Keratinocyte (primary cell): Measurements from ENCODE around the gene MFSD6L. TPM values are rescaled to one million over a fixed set of nuclear protein-coding genes. Genes with fewer than 3 reads are reported as not detected.

Experiments used
- DNase-seq: peaks from one replicate; pipeline ENCODE4 v3.0.0-alpha.2; 2011; ENCODE audit warnings: low read depth, missing footprints, low spot score
- FAIRE-seq: peaks from 2 replicates; lab custom pipeline; 2011; peaks lifted over from hg19 to GRCh38; lab: Jason Lieb, UNC
- H2AFZ ChIP-seq: 2 replicates; pipeline ENCODE4 v1.6.0; 2012; ENCODE audit warnings: low read length, control low read depth, inconsistent platforms; ENCODE audit not compliant: control insufficient read depth
- H3K27ac ChIP-seq: 2 replicates; pipeline ENCODE4 v1.5.1; 2011; ENCODE audit warnings: low read length; ENCODE audit not compliant: control insufficient read depth, insufficient read depth
- H3K27me3 ChIP-seq: 3 replicates; pipeline ENCODE4 v1.6.0; 2011; ENCODE audit warnings: low read length; ENCODE audit not compliant: control insufficient read depth, insufficient read depth; ENCODE audit errors: extremely low read depth
- H3K36me3 ChIP-seq, 2 experiments: 2 replicates in 1 of 2; 3 replicates in 1 of 2; pipeline ENCODE4 v1.5.1; 2011; ENCODE audit warnings: low read length in 2 of 2, mild to moderate bottlenecking in 1 of 2; ENCODE audit not compliant: control insufficient read depth in 2 of 2, insufficient read depth in 2 of 2; ENCODE audit errors: extremely low read depth in 1 of 2
- H3K4me1 ChIP-seq: 3 replicates; pipeline ENCODE4 v1.5.1; 2011; ENCODE audit warnings: low read length; ENCODE audit not compliant: control insufficient read depth, insufficient read depth; ENCODE audit errors: extremely low read depth
- H3K4me2 ChIP-seq: 3 replicates; pipeline ENCODE4 v1.6.0; 2011; ENCODE audit warnings: low read depth, low read length; ENCODE audit not compliant: control insufficient read depth, insufficient read depth; ENCODE audit errors: extremely low read depth
- H3K4me3 ChIP-seq, 3 experiments: fragments of 200-600 bp in 1 of 3; sonication (generic) in 1 of 3; 2 replicates in 2 of 3; 3 replicates in 1 of 3; pipeline ENCODE4 v1.5.1; 2011 to 2016; ENCODE audit warnings: low read length in 3 of 3, mild to moderate bottlenecking in 3 of 3, control low read depth in 2 of 3, inconsistent platforms in 1 of 3, low read depth in 1 of 3, mixed read lengths in 1 of 3, mixed run types in 1 of 3, moderate library complexity in 1 of 3; ENCODE audit not compliant: control insufficient read depth in 2 of 3, insufficient read depth in 2 of 3; ENCODE audit errors: extremely low read depth in 1 of 3
- H3K79me2 ChIP-seq: 2 replicates; pipeline ENCODE4 v1.6.0; 2012; ENCODE audit warnings: low read length; ENCODE audit not compliant: control insufficient read depth, insufficient read depth
- H3K9ac ChIP-seq: 3 replicates; pipeline ENCODE4 v1.6.0; 2011; ENCODE audit warnings: low read length; ENCODE audit not compliant: control insufficient read depth, insufficient read depth; ENCODE audit errors: extremely low read depth
- H3K9me1 ChIP-seq: 3 replicates; pipeline ENCODE4 v1.6.0; 2011; ENCODE audit warnings: low read length; ENCODE audit not compliant: control insufficient read depth, insufficient read depth; ENCODE audit errors: extremely low read depth
- H3K9me3 ChIP-seq: 2 replicates; pipeline ENCODE4 v1.5.1; 2012; ENCODE audit warnings: low read depth, low read length; ENCODE audit not compliant: control insufficient read depth
- H4K20me1 ChIP-seq: 3 replicates; pipeline ENCODE4 v1.6.0; 2011; ENCODE audit warnings: low read length; ENCODE audit not compliant: control insufficient read depth, insufficient read depth; ENCODE audit errors: extremely low read depth
- CTCF ChIP-seq, 3 experiments: IDR thresholded peaks in 1 of 3; conservative IDR thresholded peaks in 1 of 3; optimal IDR thresholded peaks in 1 of 3; 2 replicates in 2 of 3; 3 replicates in 1 of 3; pipeline versions ENCODE3 to v1.5.1; 2011; ENCODE audit warnings: low read length in 3 of 3, mild to moderate bottlenecking in 3 of 3, moderate library complexity in 2 of 3, control low read depth in 1 of 3, inconsistent platforms in 1 of 3; ENCODE audit not compliant: insufficient read depth in 2 of 3; ENCODE audit errors: extremely low read depth in 1 of 3
- EZH2 ChIP-seq: IDR thresholded peaks from one replicate; pipeline ENCODE4 v1.6.1; 2012; ENCODE audit warnings: inconsistent platforms, mild to moderate bottlenecking, low read length, moderate library complexity
- dilution Hi-C: fragments of 300-500 bp; cut with MboI; formaldehyde crosslinking; loops from one replicate; pipeline ENCODE4 v1.7.0; 2020; ENCODE audit warnings: low sequenced_read_pairs; ENCODE audit not compliant: extremely low pct_ligation_motif_present
- polyA plus RNA-seq, 5 experiments: library from polyadenylated mRNA; depleted of rRNA in 3 of 5; stranded (reverse) in 3 of 5; stranded (forward) in 1 of 5; unstranded in 1 of 5; fragments of >200 nt; gene quantifications; 1 replicate in 1 of 5; 2 replicates in 3 of 5; 3 replicates in 1 of 5; pipeline versions ENCODE4 v1.2.1 to v1.2.3, GENCODE V29; 2011 to 2012; ENCODE audit warnings: missing spikeins in 2 of 5, low read depth in 1 of 5, low replicate concordance in 1 of 5

MFSD6L gene
- polyA plus RNA-seq, 1 donor (not counting 4 experiments of a cell fraction or from before 2014, with no cell fraction given) = not detected

- Histone ChIP-seq H3K4me1 (no peaks in the 10 kb centered on the region), H3K27ac (no peak overlapping the region), H3K27me3 (peaks cover 1% of the 10 kb centered on the region), H3K79me2 (no peaks in the 10 kb centered on the region), H3K4me2 (no peak overlapping the region), H2AFZ (no peak overlapping the region), H3K9me3 (peaks cover 3% of the 10 kb centered on the region), H3K9ac (no peak overlapping the region), H3K9me1 (no peaks in the 10 kb centered on the region), H4K20me1 (no peaks in the 10 kb centered on the region), H3K4me3 (no peak overlapping the region), H3K36me3 (no peaks in the 10 kb centered on the region)
- dilution Hi-C loops = no loop called here
- no peak for DNase-seq
- no peak for FAIRE-seq
- no peak for TF ChIP-seq CTCF (optimal IDR thresholded peaks at IDR 0.05 in 1 of 3, IDR thresholded peaks at IDR 0.05 in 1 of 3, conservative IDR thresholded peaks at IDR 0.05 in 1 of 3; ENCODE audit: extremely low read depth in 1 of 3, insufficient read depth in 2 of 3, low read length in 3 of 3)
- TF ChIP-seq EZH2 = no peak
Measured at GRCh38 chr17:8792646-8793045, 6.5 kb downstream of the MFSD6L start.

DNA sequence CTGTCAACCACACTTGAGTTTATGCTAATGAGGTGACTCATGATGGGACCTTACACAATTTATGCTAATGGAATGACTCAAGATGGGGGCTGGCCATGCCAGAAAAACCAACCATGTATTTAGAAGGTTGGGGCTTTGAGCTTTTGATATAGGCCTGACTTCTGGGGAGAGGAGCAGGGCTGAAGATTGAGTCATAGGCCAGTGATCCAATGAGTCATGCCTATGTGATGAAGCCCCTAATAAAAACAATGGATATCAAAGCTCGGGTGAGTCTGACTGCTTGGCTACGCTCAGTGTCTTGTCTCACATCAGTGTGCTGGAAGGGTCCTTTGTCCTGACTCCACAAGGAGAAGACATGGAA lies 7.3 kb downstream of the MFSD6L start:
- dilution Hi-C loops = no loop called here
- no peak for DNase-seq
- Histone ChIP-seq H3K36me3 (no peaks in the 10 kb centered on the region), H4K20me1 (no peaks in the 10 kb centered on the region), H3K9me3 (peaks cover 3% of the 10 kb centered on the region), H3K27me3 (no peaks in the 10 kb centered on the region), H3K4me2 (no peak overlapping the region), H3K9me1 (no peaks in the 10 kb centered on the region), H3K27ac (no peak overlapping the region), H2AFZ (no peak overlapping the region), H3K79me2 (no peaks in the 10 kb centered on the region), H3K4me3 (no peak overlapping the region), H3K9ac (no peak overlapping the region), H3K4me1 (no peaks in the 10 kb centered on the region)
- no peak for TF ChIP-seq EZH2
- TF ChIP-seq CTCF (optimal IDR thresholded peaks at IDR 0.05 in 1 of 3, IDR thresholded peaks at IDR 0.05 in 1 of 3, conservative IDR thresholded peaks at IDR 0.05 in 1 of 3; ENCODE audit: extremely low read depth in 1 of 3, insufficient read depth in 2 of 3, low read length in 3 of 3) = no peak
- no peak for FAIRE-seq
